Fibroblast of lung (primary cell): ENCODE data around the gene CA5A. TPM values are rescaled to one million over a fixed set of nuclear protein-coding genes. Genes with fewer than 3 reads are reported as not detected.

Source experiments
- DNase-seq, 2 donors: peaks; one replicate each; pipeline versions ENCODE4 v3.0.0 to v3.0.0-alpha.2; 2010; ENCODE audit warnings: low read depth in 2 of 2
- H2AFZ ChIP-seq: 2 replicates; pipeline ENCODE4 v1.5.1; 2012; ENCODE audit warnings: low read length, control low read depth, inconsistent platforms
- H3K27ac ChIP-seq: 2 replicates; pipeline ENCODE4 v1.5.1; 2011; ENCODE audit warnings: low read length, control low read depth; ENCODE audit not compliant: insufficient read depth
- H3K27me3 ChIP-seq: 2 replicates; pipeline ENCODE4 v1.5.1; 2011; ENCODE audit warnings: mild to moderate bottlenecking, low read length; ENCODE audit not compliant: control insufficient read depth, insufficient read depth
- H3K36me3 ChIP-seq: 2 replicates; pipeline ENCODE4 v1.5.1; 2011; ENCODE audit warnings: low read length; ENCODE audit not compliant: control insufficient read depth, insufficient read depth
- H3K4me1 ChIP-seq: 2 replicates; pipeline ENCODE4 v1.5.1; 2011; ENCODE audit warnings: low read length; ENCODE audit not compliant: control insufficient read depth, insufficient read depth; ENCODE audit errors: extremely low read depth
- H3K4me2 ChIP-seq: 2 replicates; pipeline ENCODE4 v1.5.1; 2011; ENCODE audit warnings: low read length, control low read depth; ENCODE audit not compliant: insufficient read depth; ENCODE audit errors: extremely low read depth
- H3K4me3 ChIP-seq, 4 experiments: fragments of 200-600 bp in 1 of 4; sonication (generic) in 1 of 4; replicated peaks in 1 of 4; 2 replicates each; pipeline ENCODE4 v1.5.1; 2011 to 2016; ENCODE audit warnings: low read length in 4 of 4, low read depth in 3 of 4, mild to moderate bottlenecking in 3 of 4, control low read depth in 2 of 4, inconsistent platforms in 1 of 4, mixed read lengths in 1 of 4; ENCODE audit not compliant: insufficient read depth in 1 of 4; ENCODE audit errors: control extremely low read depth in 1 of 4
- H3K79me2 ChIP-seq: 2 replicates; pipeline ENCODE4 v1.5.1; 2012; ENCODE audit warnings: mild to moderate bottlenecking, low read length, inconsistent platforms; ENCODE audit not compliant: control insufficient read depth, insufficient read depth
- H3K9ac ChIP-seq: 2 replicates; pipeline ENCODE4 v1.5.1; 2011; ENCODE audit warnings: mild to moderate bottlenecking, low read length, control low read depth; ENCODE audit not compliant: insufficient read depth
- H3K9me3 ChIP-seq: 2 replicates; pipeline ENCODE4 v1.5.1; 2012; ENCODE audit warnings: low read depth, low read length; ENCODE audit not compliant: control insufficient read depth, insufficient read depth
- H4K20me1 ChIP-seq: 2 replicates; pipeline ENCODE4 v1.5.1; 2011; ENCODE audit warnings: low read length; ENCODE audit not compliant: control insufficient read depth, insufficient read depth; ENCODE audit errors: extremely low read depth
- EZH2 ChIP-seq: IDR thresholded peaks from 2 replicates; pipeline ENCODE4 v1.5.1; 2012; ENCODE audit warnings: low read length, control low read depth, mild to moderate bottlenecking; ENCODE audit errors: missing control alignments
- polyA plus RNA-seq, 2 donors: library from polyadenylated mRNA; depleted of rRNA in 1 of 2; stranded (reverse) in 1 of 2; unstranded in 1 of 2; fragments of >200 nt; gene quantifications; 2 replicates each; pipeline ENCODE4 v1.2.1, GENCODE V29; 2011 to 2012; ENCODE audit warnings: missing spikeins in 1 of 2
- total RNA-seq: library from RNA; depleted of rRNA; stranded (reverse); fragments of >200 nt; gene quantifications from 2 replicates; pipeline ENCODE4 v1.2.1, GENCODE V29; 2014
- TF ChIP-seq, protein P1 (sequence below), 2 donors: IDR thresholded peaks in 1 of 2; conservative IDR thresholded peaks in 1 of 2; 1 replicate in 1 of 2; 2 replicates in 1 of 2; pipeline ENCODE4 v1.5.1; 2011 to 2012; ENCODE audit warnings: low read length in 2 of 2, control low read depth in 1 of 2, inconsistent platforms in 1 of 2, low read depth in 1 of 2, mild to moderate bottlenecking in 1 of 2

Gene CA5A
- total and polyA plus RNA-seq, 2 donors (not counting 1 experiment from before 2014, with no cell fraction given), result not detected

DNA sequence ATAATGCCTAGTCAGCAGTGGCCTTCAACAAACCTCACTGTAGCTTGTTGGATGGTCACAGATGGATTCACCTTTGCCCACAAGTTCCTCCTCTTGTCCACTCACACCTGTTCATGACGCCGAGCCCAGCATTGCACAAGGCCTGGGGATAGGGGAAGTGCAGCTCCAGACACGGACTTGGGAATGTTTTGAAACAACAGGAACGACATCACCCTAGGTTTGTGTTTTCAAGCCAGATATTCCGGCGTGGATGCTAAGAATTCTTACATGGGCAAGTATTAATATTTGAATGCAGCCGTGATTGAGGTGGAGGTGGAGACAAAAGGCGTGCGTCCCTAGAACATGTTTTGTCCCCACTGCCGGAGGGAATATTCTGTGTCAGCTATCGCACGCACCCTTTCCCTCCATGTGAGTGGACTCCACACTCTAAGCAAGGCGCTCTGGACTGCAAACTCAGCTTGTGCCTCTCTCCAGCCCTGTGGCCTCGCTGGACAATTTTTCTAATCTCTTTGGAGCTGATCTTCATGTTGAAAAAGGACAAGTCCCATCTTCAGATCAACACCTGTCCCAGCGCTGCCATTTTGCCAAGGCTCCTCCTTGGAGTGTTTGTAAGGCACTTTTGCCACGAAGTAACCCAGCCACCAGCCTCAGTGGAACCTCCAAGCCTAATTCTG is 12.9 kb upstream of the CA5A start:
- DNase-seq, result no peak
- Histone ChIP-seq H4K20me1 (no peaks in the 10 kb centered on the region), H3K4me3 (no peak overlapping the region), H3K36me3 (no peaks in the 10 kb centered on the region), H3K9me3 (no peaks in the 10 kb centered on the region), H3K4me2 (no peak overlapping the region), H3K27me3 (no peaks in the 10 kb centered on the region), H3K27ac (no peak overlapping the region), H3K79me2 (peaks cover 26% of the 10 kb centered on the region), H3K9ac (no peak overlapping the region), H3K4me1 (no peaks in the 10 kb centered on the region), H2AFZ (no peak overlapping the region)
- no peak for TF ChIP-seq EZH2
- TF ChIP-seq, protein P1, sequence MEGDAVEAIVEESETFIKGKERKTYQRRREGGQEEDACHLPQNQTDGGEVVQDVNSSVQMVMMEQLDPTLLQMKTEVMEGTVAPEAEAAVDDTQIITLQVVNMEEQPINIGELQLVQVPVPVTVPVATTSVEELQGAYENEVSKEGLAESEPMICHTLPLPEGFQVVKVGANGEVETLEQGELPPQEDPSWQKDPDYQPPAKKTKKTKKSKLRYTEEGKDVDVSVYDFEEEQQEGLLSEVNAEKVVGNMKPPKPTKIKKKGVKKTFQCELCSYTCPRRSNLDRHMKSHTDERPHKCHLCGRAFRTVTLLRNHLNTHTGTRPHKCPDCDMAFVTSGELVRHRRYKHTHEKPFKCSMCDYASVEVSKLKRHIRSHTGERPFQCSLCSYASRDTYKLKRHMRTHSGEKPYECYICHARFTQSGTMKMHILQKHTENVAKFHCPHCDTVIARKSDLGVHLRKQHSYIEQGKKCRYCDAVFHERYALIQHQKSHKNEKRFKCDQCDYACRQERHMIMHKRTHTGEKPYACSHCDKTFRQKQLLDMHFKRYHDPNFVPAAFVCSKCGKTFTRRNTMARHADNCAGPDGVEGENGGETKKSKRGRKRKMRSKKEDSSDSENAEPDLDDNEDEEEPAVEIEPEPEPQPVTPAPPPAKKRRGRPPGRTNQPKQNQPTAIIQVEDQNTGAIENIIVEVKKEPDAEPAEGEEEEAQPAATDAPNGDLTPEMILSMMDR (conservative IDR thresholded peaks at IDR 0.05 in 1 of 2, IDR thresholded peaks at IDR 0.05 in 1 of 2; ENCODE audit: low read depth in 1 of 2, low read length in 2 of 2), result no peak

DNA sequence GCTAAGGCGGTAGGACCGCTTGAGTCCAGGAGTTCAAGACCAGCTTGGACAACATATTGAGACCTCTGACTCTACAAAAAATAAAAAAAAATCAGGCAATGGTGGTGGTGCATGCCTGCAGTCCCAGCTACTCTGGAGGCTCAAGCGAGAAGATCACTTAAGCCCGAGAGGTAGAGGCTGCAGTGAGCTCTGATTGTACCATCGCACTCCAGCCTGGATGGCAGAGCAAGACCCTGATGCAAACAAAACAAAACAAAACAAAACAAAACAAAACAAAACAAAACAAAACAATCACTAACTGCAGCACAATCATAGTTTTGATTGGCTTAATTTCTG is 12.4 kb upstream of the CA5A start:
- Histone ChIP-seq H4K20me1 (no peaks in the 10 kb centered on the region), H3K9me3 (no peaks in the 10 kb centered on the region), H2AFZ (no peak overlapping the region), H3K36me3 (no peaks in the 10 kb centered on the region), H3K27me3 (no peaks in the 10 kb centered on the region), H3K4me2 (no peak overlapping the region), H3K4me3 (no peak overlapping the region), H3K79me2 (peaks cover 21% of the 10 kb centered on the region), H3K27ac (no peak overlapping the region), H3K9ac (no peak overlapping the region), H3K4me1 (no peaks in the 10 kb centered on the region)
- DNase-seq, result no peak
- no peak for TF ChIP-seq EZH2
- TF ChIP-seq, protein P1 (conservative IDR thresholded peaks at IDR 0.05 in 1 of 2, IDR thresholded peaks at IDR 0.05 in 1 of 2; ENCODE audit: low read depth in 1 of 2, low read length in 2 of 2), result no peak

DNA sequence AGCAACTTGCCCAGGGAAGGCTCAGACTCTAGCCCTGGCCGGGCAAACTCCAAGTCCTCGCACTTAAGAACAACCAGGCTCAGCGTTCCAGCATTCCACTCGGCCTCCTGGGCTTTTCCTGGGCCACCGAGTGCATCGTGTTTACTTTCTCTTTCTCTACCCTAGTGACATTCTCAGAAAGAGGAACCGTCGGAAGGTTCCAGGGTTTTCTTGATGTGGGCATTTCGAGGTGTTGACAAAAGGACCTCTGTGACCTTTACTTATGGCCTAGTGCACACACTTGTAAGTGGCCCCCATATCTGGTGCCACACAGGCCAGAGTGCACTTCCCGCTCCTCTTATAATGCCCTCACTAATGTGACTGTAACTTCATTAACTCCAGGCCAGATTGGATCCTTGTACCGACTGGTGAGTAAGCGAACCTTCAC is 11.8 kb upstream of the CA5A start:
- Histone ChIP-seq H3K79me2 (peaks cover 15% of the 10 kb centered on the region), H3K4me3 (no peak overlapping the region), H3K4me2 (no peak overlapping the region), H3K4me1 (no peaks in the 10 kb centered on the region), H3K9me3 (no peaks in the 10 kb centered on the region), H3K36me3 (no peaks in the 10 kb centered on the region), H2AFZ (no peak overlapping the region), H4K20me1 (no peaks in the 10 kb centered on the region), H3K9ac (no peak overlapping the region), H3K27ac (no peak overlapping the region), H3K27me3 (no peaks in the 10 kb centered on the region)
- DNase-seq, result no peak
- no peak for TF ChIP-seq EZH2
- TF ChIP-seq, protein P1 (conservative IDR thresholded peaks at IDR 0.05 in 1 of 2, IDR thresholded peaks at IDR 0.05 in 1 of 2; ENCODE audit: low read depth in 1 of 2, low read length in 2 of 2), result no peak
